Measurements from ENCODE around the gene TREM2. TPM values are rescaled to one million over a fixed set of nuclear protein-coding genes. Genes with fewer than 3 reads are reported as not detected.

Gene TREM2
- total RNA-seq, 1 donor: under 0.01 TPM

DNA sequence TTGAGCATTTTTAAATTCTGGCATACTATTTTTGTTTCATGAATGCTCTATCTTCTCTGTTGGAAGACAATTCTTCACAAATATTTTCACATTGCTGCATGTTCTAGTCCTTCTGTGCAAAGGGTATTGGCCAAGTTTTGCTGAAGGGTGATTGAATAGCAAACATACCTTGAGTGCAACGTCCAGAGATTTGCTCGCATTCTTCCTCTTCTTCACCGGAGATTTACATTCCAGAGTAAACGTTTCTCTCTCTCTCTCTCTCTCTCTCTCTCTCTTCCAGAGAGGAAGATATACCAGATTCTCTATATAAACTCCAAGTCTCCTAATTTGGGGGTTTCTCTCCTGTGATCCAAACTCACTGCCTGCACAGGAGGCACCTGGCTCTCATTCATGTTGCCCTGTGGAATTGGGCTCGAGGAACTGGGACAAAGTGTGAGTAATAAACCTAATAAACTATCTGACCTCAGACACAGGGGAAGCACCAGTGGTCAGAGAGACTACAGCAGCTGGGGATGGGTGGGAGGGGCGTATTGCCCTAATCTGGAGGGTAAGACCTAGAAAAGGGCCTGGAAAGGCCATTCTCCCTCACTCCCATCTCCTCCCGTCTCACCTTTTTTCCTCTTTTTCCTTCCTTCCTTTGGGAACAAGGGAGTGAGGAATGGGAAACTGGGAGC is 7.6 kb downstream of the TREM2 start:
- Histone ChIP-seq H3K27me3 (ENCODE audit: insufficient read depth, low read length) (no peaks in the 10 kb centered on the region), H3K9me3 (ENCODE audit: low read depth, low read length) (no peaks in the 10 kb centered on the region), H3K27ac (ENCODE audit: low read depth, low read length) (no peak overlapping the region), H2AFZ (ENCODE audit: low read length) (no peak overlapping the region), H3K4me2 (ENCODE audit: insufficient read depth, low read length) (no peak overlapping the region), H3K4me1 (ENCODE audit: insufficient read depth, low read length) (no peaks in the 10 kb centered on the region), H3K79me2 (ENCODE audit: insufficient read depth, low read length) (no peaks in the 10 kb centered on the region), H3K4me3 (ENCODE audit: insufficient read depth, low read length) (no peak overlapping the region), H4K20me1 (ENCODE audit: insufficient read depth, low read length) (no peaks in the 10 kb centered on the region), H3K36me3 (ENCODE audit: insufficient read depth, low read length) (no peaks in the 10 kb centered on the region)
- no peak for DNase-seq (ENCODE audit: insufficient read length, low spot score, missing footprints)
- TF ChIP-seq, protein P1, sequence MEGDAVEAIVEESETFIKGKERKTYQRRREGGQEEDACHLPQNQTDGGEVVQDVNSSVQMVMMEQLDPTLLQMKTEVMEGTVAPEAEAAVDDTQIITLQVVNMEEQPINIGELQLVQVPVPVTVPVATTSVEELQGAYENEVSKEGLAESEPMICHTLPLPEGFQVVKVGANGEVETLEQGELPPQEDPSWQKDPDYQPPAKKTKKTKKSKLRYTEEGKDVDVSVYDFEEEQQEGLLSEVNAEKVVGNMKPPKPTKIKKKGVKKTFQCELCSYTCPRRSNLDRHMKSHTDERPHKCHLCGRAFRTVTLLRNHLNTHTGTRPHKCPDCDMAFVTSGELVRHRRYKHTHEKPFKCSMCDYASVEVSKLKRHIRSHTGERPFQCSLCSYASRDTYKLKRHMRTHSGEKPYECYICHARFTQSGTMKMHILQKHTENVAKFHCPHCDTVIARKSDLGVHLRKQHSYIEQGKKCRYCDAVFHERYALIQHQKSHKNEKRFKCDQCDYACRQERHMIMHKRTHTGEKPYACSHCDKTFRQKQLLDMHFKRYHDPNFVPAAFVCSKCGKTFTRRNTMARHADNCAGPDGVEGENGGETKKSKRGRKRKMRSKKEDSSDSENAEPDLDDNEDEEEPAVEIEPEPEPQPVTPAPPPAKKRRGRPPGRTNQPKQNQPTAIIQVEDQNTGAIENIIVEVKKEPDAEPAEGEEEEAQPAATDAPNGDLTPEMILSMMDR (IDR thresholded peaks at IDR 0.05; ENCODE audit: extremely low read depth, low read depth, low read length): no peak

DNA sequence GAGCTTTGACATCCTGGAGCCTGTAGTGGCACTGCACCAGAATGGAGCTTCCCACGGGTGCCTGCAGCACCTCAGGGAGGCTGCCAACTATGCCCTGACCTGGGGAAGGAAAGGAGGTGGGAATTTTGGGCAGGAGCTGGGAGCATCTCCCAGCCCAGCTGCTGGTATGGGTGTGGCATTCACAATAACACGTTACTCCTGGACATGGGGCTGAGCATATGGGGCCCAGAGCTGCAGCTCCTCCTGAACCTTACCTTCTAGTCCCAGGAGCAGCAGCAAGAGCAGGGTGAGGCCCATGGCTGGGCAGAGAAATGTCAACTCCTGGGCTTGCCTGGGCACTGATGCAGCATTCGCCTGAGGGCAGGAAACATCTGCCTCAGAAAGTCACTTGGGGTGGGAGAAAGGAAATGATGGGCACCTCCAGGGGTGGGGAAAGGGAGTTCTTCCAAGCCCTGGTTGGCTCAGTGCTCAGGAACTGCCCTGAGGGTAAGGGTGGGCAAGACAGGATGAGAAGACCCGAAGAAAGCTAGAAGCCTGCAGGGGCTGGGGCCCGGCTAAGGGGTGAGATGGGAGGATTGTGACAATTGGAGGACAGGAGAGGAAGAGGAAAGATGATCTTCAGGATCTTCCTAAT is 8.8 kb downstream of the TREM2 start, which contains the start of gene TREML1:
TREML1 (minus strand) TSS at position 356 of the 634 bp plus-strand sequence; CDS start at position 297, 59 bp downstream.
- no peak for DNase-seq (ENCODE audit: insufficient read length, low spot score, missing footprints)
- no peaks in the 10 kb centered on the region for H3K4me1 ChIP-seq (ENCODE audit: insufficient read depth, low read length)
- no peaks in the 10 kb centered on the region for H3K79me2 ChIP-seq (ENCODE audit: insufficient read depth, low read length)
- no peaks in the 10 kb centered on the region for H3K36me3 ChIP-seq (ENCODE audit: insufficient read depth, low read length)
- no peak within 1 kb of the TSS for H3K27ac ChIP-seq (ENCODE audit: low read depth, low read length)
- TF ChIP-seq, protein P1 (IDR thresholded peaks at IDR 0.05; ENCODE audit: extremely low read depth, low read depth, low read length): no peak
- H4K20me1 ChIP-seq (ENCODE audit: insufficient read depth, low read length): no peaks in the 10 kb centered on the region
- no peak within 1 kb of the TSS for H3K4me2 ChIP-seq (ENCODE audit: insufficient read depth, low read length)
- no peaks in the 10 kb centered on the region for H3K27me3 ChIP-seq (ENCODE audit: insufficient read depth, low read length)
- no peak within 1 kb of the TSS for H2AFZ ChIP-seq (ENCODE audit: low read length)
- no peaks in the 10 kb centered on the region for H3K9me3 ChIP-seq (ENCODE audit: low read depth, low read length)
- H3K4me3 ChIP-seq (ENCODE audit: insufficient read depth, low read length): no peak within 1 kb of the TSS

DNA sequence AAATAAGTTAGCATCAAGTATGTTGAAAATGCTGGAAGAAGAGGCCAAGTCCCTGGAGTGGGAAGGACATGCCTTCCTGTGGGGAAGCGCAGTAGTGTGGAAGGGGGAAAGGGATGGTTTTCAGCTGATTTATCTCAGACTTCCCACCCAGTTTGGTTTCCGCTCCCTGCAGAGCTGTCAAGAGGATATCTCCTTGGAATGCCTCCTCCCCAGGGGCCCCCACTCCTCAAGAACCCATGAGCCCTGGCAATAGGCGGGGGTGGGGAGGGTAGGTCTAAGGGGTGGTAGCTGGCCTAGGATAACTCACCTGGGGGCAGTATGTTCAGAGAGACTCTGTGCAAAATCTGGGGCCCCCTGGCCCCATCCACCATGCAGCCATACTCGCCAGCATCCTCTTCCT is 9.5 kb downstream of the TREM2 start:
- Histone ChIP-seq H3K36me3 (ENCODE audit: insufficient read depth, low read length) (no peaks in the 10 kb centered on the region), H3K4me3 (ENCODE audit: insufficient read depth, low read length) (no peak overlapping the region), H2AFZ (ENCODE audit: low read length) (no peak overlapping the region), H3K4me1 (ENCODE audit: insufficient read depth, low read length) (no peaks in the 10 kb centered on the region), H3K79me2 (ENCODE audit: insufficient read depth, low read length) (no peaks in the 10 kb centered on the region), H3K4me2 (ENCODE audit: insufficient read depth, low read length) (no peak overlapping the region), H4K20me1 (ENCODE audit: insufficient read depth, low read length) (no peaks in the 10 kb centered on the region), H3K27ac (ENCODE audit: low read depth, low read length) (no peak overlapping the region), H3K27me3 (ENCODE audit: insufficient read depth, low read length) (no peaks in the 10 kb centered on the region), H3K9me3 (ENCODE audit: low read depth, low read length) (no peaks in the 10 kb centered on the region)
- TF ChIP-seq, protein P1 (IDR thresholded peaks at IDR 0.05; ENCODE audit: extremely low read depth, low read depth, low read length): no peak
- no peak for DNase-seq (ENCODE audit: insufficient read length, low spot score, missing footprints)

DNA sequence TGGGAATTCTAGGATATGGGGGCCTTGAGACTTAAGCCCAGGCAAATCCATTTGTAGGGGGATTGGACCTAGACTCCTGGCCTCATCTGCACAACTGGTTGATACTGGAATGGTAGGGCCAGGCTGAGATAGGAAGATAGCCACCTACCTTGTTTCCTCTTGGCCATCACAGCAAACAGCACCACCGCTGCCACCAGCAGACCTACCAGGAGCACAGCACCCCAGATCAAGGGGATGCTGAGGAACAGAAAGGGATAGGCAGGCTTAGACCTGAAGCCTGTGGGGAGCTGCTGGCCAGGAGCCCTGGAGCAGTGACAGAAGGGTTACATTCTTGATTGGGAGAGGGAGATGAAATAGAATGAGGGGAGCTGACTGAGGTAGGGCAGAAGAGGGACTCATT is 12.2 kb downstream of the TREM2 start:
- Histone ChIP-seq H3K36me3 (ENCODE audit: insufficient read depth, low read length) (no peaks in the 10 kb centered on the region), H4K20me1 (ENCODE audit: insufficient read depth, low read length) (no peaks in the 10 kb centered on the region), H3K27ac (ENCODE audit: low read depth, low read length) (no peak overlapping the region), H3K4me3 (ENCODE audit: insufficient read depth, low read length) (no peak overlapping the region), H2AFZ (ENCODE audit: low read length) (no peak overlapping the region), H3K79me2 (ENCODE audit: insufficient read depth, low read length) (no peaks in the 10 kb centered on the region), H3K4me1 (ENCODE audit: insufficient read depth, low read length) (no peaks in the 10 kb centered on the region), H3K9me3 (ENCODE audit: low read depth, low read length) (no peaks in the 10 kb centered on the region), H3K27me3 (ENCODE audit: insufficient read depth, low read length) (no peaks in the 10 kb centered on the region), H3K4me2 (ENCODE audit: insufficient read depth, low read length) (no peak overlapping the region)
- TF ChIP-seq, protein P1 (IDR thresholded peaks at IDR 0.05; ENCODE audit: extremely low read depth, low read depth, low read length): no peak
- DNase-seq (ENCODE audit: insufficient read length, low spot score, missing footprints): no peak

Measured in osteoblast (primary cell).